HG03175 (cell line): ENCODE results near the gene IDUA.
"Not testable (repeated sequence)": the region's sequence is repeated elsewhere in the genome, so short reads cannot be mapped to it uniquely, and the experiment has no call there.

ENCODE experiments used
- ATAC-seq: cut with Tn5 transposase; IDR thresholded peaks from one replicate; pipeline ENCODE4 v1.9.1; 2021; ENCODE audit warnings: mild to moderate bottlenecking, moderate library complexity; ENCODE audit not compliant: unreplicated experiment

IDUA gene

DNA sequence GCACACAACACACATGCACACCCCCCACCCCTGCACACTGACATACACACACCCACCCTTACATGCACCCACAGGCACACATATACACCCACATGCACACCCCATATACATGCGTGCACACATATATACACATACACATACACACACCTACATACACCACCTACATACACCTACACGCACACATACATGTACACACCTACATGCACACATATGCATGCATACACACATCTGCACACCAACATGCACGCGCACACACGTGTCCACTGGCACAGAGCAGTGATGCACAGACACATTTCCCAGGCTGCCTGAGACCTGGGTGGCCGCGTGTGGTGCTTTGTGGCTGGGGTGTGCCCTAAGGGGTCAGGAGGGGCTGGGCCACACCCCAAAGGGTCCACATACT lies 56.3 kb downstream of the IDUA start:
- no peak for ATAC-seq

DNA sequence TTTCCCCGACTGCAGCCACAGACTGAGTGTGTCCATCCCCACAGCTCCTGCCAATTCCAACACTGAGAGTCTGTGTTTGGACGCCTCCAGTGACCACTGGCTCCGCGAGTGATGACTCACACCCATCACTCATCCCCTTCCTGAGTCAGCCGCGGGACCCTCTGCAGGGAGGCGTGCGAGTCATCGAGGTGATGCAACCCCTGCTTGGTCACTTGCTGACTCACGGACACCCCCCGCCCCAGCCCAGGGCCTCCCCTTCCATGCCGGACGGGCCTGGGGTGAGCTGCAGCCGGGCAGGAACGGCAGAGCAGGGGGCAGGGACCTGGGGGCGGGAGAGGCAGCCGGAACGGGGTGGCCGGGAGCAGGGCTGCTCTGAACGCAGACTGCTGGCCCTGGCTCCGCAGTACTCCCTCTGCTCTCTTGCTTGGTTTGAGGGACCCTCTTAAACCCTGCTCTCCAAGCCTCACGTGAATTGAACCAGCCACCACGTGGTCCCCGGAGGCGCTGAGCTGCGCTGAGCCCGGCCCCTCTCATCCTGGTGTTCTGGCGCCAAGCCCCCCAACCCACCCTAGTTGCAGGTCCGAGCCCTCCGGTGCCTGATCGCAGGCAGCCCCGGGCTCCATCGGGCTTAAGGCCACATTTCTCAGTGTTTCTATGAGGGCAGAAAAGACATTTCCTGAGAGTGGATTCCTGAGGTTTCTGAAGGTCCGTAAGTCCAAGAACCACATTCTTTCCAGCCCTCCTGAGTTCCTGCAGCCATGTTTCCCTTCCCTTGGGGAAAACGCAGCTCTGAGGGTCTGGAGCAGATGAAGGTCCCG lies 57.0 kb downstream of the IDUA start:
- ATAC-seq, result no peak

DNA sequence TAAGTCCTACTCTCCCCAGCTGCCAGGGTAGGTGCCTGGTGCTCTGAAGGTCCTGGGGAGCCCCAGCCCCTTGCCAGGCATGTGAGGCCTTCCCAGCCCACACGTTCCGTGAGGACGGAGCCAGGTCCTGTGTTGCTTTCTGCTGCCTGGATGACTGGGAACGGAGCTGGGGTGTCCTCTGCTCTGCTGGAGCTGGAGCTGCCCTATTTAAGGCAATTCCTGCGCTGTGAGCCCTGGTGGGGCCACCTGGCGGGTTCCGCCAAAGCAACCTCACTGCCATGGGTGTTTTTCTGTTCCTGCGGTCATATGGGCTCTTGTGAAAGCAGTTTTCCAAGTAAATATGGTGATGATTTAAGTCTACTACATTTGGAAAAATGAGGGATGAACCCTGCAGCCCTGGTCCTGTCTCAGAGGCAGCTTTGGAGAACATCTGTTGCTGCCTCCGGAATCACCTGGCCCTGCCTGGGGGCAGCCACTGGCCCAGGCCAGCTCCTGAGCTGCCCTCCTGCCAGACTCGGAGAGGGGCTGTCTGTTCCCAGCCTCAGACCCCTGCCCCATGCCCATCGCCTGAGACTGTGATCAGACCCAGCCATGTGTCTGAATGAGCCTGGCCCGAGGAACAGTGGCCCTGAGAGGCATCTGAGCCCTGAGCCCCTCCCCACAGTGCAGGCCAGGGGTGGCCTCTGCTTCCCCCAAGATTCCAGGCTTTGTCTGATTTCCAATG lies 57.8 kb downstream of the IDUA start:
- no peak for ATAC-seq

DNA sequence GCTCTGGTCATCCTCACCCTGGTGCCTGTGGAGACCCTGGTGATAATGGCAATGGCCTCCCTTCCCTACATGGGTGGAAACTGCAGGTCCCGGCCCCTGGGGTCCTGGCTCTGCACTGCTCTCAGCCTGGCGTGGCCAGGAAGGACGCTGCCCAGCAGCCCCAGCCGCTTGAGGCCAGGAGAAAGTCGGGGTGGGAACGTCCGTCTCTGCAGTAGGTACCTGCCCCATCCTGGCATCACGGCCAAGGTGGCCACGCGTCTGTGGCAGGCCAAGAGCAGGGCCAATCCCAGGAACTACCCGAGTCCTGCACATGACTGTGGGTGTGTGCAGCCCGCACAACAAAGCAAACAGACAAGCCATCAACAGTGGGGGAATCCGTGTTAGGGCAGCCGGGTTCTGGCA lies 58.4 kb downstream of the IDUA start:
- no peak for ATAC-seq

DNA sequence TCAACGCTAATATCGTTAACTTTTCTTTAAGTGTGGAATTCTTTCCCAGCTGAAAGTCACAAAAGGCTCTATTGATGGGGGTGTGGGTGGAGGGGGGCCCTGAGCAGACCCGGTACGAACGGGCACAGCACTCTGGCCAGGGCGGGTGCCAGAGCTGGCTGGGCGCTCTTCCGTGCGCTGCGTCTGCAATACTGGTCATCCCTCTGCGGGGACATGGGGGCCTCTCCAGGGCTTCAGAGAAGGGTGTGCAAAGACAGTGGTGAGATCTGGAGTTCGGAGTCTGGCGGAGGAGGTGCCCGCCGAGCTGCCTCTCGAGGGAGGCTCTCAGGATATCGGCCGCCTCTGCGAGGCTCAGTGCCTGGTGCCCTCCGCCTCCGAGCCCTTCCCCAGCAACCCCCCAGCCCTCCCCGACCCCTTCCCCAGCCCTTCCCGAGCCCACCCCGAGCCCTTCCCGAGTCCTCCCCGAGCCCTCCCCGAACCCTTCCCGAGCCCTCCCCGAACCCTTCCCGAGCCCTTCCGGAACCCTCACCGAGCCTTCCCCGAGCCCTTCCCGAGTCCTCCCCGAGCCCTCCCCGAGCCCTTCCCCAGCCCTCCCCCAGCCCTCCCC lies 58.9 kb downstream of the IDUA start:
- no peak for ATAC-seq

DNA sequence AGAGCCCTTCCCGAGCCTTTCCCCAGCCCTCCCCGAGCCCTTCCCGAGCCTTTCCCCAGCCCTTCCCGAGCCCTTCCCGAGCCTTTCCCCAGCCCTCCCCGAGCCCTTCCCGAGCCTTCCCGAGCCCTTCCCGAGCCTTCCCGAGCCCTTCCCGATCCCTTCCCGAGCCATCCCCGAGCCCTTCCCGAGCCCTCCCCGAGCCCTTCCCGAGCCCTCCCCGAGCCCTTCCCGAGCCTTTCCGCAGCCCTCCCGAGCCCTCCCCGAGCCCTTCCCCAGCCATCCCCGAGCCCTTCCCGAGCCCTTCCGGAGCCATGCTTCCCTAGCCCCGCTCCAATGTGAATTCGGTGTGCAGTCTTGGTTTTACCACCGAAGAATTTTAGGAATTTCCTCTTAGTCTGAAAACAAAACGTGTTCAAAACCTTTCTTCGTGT lies 59.8 kb downstream of the IDUA start:
- ATAC-seq, result not testable (repeated sequence)

DNA sequence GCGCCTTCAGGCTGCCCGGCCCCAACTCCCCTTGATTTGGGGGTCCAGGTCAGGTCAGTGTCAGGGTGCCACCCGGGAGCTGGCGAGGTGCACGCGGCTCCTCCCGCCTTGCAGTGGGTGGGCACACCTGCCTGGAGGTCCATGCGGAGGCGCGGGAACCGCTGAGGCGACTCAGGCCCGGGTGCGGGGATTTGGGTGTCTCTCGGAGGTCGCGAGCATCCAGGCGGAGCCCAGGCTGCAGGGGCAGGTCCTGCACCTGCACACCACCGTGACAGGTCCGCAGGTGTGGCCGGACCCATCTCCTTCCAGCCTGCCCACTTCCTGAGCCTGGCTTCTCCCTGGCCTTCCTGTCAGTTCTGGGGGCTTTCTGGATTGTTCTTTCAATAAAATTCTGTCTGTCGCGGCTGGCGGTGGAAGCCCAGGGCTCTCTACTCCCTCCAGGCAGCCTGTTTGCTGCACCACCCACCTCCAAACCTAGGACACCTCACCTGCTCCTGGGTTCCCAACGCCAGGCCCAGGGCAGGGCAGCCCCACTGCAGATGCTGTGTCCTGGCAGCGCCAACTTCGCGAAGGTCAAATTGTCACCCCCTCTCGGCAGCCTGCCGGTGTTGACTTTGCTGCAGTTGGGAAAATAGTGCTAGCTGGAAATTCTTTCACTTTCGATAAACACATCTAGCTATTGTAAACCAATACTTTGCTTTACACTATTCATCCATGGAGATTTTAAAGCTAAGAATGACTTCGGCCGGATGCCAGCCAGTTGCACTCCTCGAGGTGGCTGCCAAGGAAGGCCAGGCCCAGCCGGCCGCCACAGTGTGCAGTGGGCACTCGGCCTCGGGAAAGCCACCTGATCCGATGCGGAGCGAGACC lies 60.5 kb downstream of the IDUA start:
- no peak for ATAC-seq

DNA sequence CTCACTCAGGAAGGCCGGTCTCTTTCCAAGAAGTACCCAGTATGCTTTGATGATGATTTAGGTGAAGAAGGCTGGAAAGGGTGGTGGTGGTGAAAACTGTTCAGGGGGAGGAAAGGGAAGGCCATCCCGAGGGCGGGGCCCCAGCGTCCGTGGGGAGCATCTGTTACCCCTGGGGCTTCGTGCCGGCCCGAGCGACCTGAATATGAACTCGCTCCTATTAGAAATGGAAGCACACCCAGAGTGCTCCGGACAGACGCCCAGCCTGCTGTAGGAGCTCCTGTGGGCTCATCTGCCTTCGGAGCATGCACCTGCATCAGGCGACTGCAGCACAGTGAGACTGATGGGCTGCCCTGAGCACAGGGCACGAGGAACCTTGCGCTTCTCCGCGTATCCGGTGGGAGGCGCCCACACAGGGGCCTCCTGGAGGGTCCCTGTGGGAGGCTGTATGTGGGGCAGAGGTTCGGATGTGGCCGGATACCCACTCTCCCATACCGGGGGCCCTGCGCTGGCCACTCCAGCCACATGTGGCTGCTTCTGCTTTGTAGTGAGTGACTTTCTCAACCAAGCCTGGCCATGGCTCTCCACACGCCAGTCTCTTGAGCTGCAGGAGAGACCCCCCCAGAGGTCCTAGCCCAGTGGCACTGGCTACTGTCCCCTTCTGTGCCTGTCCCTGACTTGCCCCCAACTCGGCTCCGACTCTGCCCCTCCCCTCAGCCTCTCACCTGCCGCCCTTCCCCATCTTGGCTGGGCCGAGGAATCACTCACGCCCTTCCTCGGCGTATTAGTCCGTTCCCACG lies 61.3 kb downstream of the IDUA start:
- no peak for ATAC-seq

DNA sequence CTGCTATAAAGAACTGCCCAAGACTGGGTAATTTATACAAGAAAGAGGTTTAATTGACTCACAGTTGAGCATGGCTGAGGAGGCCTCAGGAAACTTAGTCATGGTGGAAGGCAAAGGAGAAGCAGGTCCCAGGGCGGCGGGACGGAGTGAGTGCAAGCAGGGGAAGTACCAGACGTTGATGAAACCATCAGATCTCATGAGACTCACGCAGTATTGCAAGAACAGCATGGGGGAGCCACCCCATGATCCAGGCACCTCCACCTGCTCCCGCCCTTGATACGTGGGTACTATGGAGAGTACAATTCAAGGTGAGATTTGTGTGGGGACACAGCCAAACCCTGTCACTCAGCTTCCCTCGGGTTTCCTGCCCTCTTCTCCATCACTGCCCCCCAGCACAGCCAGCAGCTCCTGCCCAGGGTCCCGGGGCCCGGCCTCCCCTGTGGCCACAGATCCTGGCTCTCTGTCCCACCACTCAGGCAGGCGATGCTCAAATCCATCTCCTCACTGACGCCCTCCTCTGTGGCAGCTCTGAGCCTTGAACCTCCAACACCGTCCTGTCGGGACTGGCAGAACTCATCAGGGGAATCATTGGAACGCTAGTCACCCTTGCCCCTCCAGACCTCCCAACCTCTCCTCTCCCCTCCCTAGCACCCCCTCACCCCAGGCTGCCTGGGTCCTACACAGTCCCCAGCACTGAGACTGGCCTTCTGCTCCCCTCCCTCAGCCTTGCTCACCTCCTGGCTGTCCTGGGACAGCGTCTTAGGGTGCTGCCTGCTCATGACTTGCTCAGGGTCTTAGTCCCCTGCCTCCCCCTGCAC lies 62.1 kb downstream of the IDUA start:
- ATAC-seq, result no peak

DNA sequence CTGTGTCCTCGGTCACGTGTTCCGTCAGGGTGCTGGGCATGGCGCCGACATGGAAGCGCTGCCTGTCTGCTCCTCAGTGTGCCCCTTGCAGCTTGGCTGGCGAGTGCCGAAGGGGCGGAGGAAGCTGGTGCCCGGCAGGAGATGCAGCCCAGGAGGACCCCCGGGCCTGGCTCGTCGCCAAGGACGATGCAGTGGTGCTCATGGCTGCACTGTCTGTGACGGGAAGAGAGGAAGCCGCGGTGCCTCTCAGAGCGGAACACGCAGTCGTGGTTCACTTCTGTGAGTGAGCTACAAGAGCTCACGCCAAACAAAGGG lies 62.7 kb downstream of the IDUA start:
- ATAC-seq, result no peak

DNA sequence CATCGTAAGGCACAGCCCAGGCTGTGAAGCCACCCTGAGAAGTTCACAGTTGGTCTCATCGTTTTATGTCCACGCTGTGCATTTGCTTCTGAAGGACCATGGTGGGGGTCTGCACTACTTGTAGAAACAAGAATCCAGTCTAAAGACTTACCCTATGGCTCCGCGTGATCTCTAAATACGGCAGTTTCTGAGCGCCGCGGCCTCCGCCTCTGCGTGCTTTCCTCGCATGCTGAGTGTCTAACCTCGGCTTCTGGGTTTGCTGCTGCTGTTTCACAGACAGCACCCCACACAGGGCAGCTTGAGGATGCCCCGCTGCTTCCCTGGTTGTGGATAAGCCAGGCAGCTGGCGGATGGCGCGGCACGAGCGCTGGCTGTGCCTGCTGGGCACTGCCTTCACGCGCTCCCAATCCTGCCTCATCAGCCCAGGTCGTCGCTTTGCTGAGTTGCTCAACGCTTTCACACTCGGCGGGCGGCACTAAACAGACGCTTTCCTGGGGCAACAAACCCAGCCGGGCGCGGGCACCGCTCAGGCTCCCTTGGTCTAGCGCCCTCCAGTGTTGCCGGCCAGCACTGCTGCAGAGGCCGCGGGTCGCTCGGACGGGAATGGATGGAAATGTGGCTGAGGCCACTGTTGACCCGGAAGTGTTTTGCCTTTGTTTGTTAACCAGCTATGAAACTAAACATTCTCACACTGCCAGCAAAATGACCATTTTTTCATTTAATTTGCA lies 63.8 kb downstream of the IDUA start:
- no peak for ATAC-seq

DNA sequence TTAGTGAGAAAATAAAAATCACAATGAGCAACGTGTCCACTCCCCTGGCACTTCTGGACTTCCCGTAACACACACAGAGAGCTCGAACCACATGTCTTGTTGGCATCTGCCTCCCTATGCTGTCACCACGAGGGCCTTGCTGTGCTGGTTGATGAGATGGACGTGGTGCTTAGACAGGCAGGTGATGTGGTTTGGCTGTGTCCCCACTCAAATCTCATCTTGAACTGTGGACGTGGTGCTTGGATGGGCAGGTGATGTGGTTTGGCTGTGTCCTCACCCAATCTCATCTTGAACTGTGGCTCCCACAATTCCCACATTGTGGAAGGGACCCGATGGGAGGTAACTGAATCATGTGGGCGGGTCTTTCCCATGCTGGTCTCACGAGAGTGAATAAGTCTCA lies 64.6 kb downstream of the IDUA start:
- no peak for ATAC-seq

DNA sequence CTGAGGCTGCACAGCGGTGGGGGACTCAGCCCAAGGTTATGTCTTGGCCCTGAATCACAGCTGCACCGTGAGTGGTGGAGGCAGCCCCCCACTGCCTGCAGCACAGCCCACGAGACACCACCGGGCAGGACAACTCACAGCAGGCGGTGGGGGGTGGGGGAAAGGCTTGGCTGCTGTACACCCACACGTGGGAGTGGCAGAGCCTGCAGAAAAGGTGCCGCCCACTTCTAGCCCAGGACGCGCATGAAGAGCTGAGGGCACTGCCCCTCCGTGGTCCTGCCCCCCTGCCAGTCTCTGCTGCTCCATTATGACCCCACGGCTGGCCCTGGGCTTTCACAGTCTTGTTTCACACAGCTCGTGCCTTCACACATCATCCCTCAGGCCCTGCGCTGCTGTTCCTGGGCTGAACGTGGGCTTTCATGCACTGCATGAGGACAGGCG lies 65.4 kb downstream of the IDUA start:
- ATAC-seq, result no peak

DNA sequence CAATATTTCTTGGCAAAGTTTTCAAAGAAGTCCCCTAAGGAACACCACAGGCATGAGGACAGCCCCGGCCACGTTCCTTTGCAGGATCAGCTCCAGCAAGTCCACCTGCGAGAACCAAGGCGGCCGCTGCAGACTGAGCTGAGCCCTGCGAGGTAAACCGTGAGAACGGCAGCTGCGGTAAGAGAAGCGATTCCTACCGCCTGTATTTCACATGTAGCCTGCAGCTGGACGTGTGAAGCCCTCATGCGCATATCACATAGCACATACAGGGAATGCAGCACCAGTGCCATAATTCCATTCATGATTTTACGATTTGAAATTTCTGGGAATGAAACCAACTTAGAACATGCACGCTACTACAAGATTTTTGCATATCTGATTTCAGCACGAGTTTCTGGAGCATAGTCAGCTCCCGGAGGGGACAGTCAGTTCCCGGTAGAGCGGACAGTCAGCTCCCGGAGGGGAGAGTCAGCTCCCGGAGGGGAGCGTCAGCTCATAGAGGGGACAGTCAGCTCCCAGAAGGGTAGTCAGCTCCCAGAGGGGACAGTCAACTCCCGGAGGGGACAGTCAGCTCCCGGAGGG lies 66.3 kb downstream of the IDUA start:
- ATAC-seq, result no peak

DNA sequence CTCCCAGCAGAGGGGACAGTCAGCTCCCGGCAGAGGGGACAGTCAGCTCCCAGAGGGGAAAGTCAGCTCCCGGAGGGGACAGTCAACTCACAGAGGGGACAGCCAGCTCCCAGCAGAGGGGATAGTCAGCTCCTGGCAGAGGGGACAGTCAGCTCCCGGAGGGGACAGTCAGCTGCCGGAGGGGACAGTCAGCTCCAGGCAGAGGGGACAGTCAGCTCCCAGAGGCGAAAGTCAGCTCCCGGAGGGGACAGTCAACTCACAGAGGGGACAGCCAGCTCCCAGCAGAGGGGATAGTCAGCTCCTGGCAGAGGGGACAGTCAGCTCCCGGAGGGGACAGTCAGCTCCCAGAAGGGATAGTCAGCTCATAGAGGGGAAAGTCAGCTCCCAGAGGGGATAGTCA lies 67.0 kb downstream of the IDUA start:
- ATAC-seq, result not testable (repeated sequence)
